ENCODE results near the gene RBL2. TPM values are rescaled to one million over a fixed set of nuclear protein-coding genes. Genes with fewer than 3 reads are reported as not detected.
A peak's percentile ranks its signal among the peaks of the same experiment; 100 is the strongest.

The RBL2 gene
- total and polyA plus RNA-seq, 2 donors (not counting 3 experiments of a cell fraction or from before 2014, with no cell fraction given) = 22.5 to 30.7 TPM

DNA sequence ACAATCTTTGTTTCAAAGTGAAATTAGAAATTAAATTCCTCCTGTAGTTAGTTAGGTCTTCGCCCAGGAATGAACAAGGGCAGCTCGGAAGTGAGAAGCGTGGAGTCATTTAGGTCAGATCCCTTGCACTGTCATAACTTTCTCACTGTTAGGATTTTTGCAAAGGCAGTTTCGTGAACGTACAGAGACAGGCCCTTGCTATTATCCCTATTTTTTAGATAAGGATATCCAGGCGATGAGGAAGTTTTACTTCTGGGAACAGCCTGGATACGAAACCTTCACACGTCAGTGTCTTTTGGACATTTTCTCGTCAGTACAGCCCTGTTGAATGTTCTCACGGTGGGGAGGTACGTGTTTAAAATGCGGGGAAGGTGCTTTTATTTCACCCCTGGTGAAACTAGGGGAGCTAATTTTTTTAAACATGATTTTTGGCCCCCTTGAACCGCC lies 318 bp upstream of the RBL2 start:
- no peaks in the 10 kb centered on the region for H3K9me1 ChIP-seq (replicated peaks; ENCODE audit: control insufficient read depth, extremely low read depth, insufficient read depth, low read length)
- no peaks in the 10 kb centered on the region for H3K27me3 ChIP-seq (ENCODE audit: control insufficient read depth in 2 of 2, insufficient read depth in 2 of 2, low read length in 2 of 2)
- no peak for TF ChIP-seq GATA2 (IDR thresholded peaks at IDR 0.05; ENCODE audit: insufficient read depth, insufficient read length, low read depth, low read length)
- TF ChIP-seq FOS (IDR thresholded peaks at IDR 0.05; ENCODE audit: borderline replicate concordance, insufficient read depth, low read length) = no peak
- TF ChIP-seq POLR2AphosphoS5 (IDR thresholded peaks at IDR 0.05; ENCODE audit: insufficient read depth, low read depth, low read length) = no peak
- no peak for TF ChIP-seq MAX (IDR thresholded peaks at IDR 0.05; ENCODE audit: insufficient read depth, insufficient read length)
- no peak for TF ChIP-seq POLR2A (IDR thresholded peaks at IDR 0.05; ENCODE audit: low read depth, low read length)
- no peak for TF ChIP-seq JUN (IDR thresholded peaks at IDR 0.05; ENCODE audit: borderline replicate concordance, insufficient read depth, insufficient read length, low read depth)
- TF ChIP-seq, protein P1, sequence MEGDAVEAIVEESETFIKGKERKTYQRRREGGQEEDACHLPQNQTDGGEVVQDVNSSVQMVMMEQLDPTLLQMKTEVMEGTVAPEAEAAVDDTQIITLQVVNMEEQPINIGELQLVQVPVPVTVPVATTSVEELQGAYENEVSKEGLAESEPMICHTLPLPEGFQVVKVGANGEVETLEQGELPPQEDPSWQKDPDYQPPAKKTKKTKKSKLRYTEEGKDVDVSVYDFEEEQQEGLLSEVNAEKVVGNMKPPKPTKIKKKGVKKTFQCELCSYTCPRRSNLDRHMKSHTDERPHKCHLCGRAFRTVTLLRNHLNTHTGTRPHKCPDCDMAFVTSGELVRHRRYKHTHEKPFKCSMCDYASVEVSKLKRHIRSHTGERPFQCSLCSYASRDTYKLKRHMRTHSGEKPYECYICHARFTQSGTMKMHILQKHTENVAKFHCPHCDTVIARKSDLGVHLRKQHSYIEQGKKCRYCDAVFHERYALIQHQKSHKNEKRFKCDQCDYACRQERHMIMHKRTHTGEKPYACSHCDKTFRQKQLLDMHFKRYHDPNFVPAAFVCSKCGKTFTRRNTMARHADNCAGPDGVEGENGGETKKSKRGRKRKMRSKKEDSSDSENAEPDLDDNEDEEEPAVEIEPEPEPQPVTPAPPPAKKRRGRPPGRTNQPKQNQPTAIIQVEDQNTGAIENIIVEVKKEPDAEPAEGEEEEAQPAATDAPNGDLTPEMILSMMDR (IDR thresholded peaks at IDR 0.05; ENCODE audit: extremely low read depth in 1 of 2, insufficient read depth in 1 of 2, low read depth in 1 of 2, low read length in 2 of 2) = no peak
- no peak for TF ChIP-seq EZH2 (IDR thresholded peaks at IDR 0.05; ENCODE audit: borderline replicate concordance, low read depth, low read length, severe bottlenecking)
- no peak for TF ChIP-seq MYC (IDR thresholded peaks at IDR 0.05; ENCODE audit: low read depth, low read length)
- H2AFZ ChIP-seq (ENCODE audit: low read depth, low read length) = peak overlapping the region; percentile 88
- peak overlapping the region; percentile 78 for H3K27ac ChIP-seq (ENCODE audit: insufficient read depth, low read depth, low read length)
- BruUV-seq (replicated peaks) = no TSS peak
- intact Hi-C loops (cut with micrococcal nuclease) = loop anchor here (10.0 kb wide), 1 partner anchor 379 kb away; the partner anchor contains the start of genes CHD9 and CHD9NB
- ChIA-PET CTCF (no interaction called here), POLR2A (no interaction called here)
- no peaks in the 10 kb centered on the region for H3K9me3 ChIP-seq (replicated peaks; ENCODE audit: control insufficient read depth, insufficient read depth, low read length)
- peaks cover 5% of the 10 kb centered on the region for H3K4me1 ChIP-seq (ENCODE audit: control insufficient read depth, extremely low read depth, insufficient read depth, low read length)
- H3K36me3 ChIP-seq (ENCODE audit: control insufficient read depth in 2 of 2, extremely low read depth in 1 of 2, insufficient read depth in 2 of 2, low read length in 2 of 2) = no peaks in the 10 kb centered on the region
- H3K9ac ChIP-seq (replicated peaks; ENCODE audit: extremely low read depth, insufficient read depth, low read length) = peak overlapping the region; percentile 85
- H4K20me1 ChIP-seq (replicated peaks; ENCODE audit: control insufficient read depth, extremely low read depth, insufficient read depth, low read length) = no peaks in the 10 kb centered on the region
- peak overlapping the region in 2 of 3 experiments; percentile 81 to 90 for H3K4me3 ChIP-seq (replicated peaks in 1 of 3; ENCODE audit: insufficient read depth in 1 of 3, low read depth in 1 of 3, low read length in 3 of 3)
- dilution Hi-C loops (cut with MboI; ENCODE audit: extremely low pct_ligation_motif_present, low sequenced_read_pairs) = no loop called here
- peaks cover 28% of the 10 kb centered on the region for H3K79me2 ChIP-seq (ENCODE audit: control insufficient read depth, insufficient read depth, low read length)
- H3K4me2 ChIP-seq (ENCODE audit: insufficient read depth, low read length) = peak overlapping the region; percentile 83
- FAIRE-seq = no peak
- no peak for DNase-seq (ENCODE audit: low read depth, low spot score)

Data from endothelial cell of umbilical vein (primary cell).